Measurements from ENCODE around the gene ETNK1.

- TF ChIP-seq CTCF (IDR thresholded peaks at IDR 0.05; ENCODE audit: low read depth, low read length) (no peak), POLR2A (IDR thresholded peaks at IDR 0.05; ENCODE audit: extremely low read depth, insufficient read length) (no peak)
Measured at GRCh38 chr12:22653075-22653474, 28.1 kb downstream of the ETNK1 start.

All from NB4 (cell line).